WTC11 (cell line): ENCODE measurements around the gene ACTMAP.

Experiments
- ATF2 ChIP-seq: sonication (generic); formaldehyde crosslinking; IDR thresholded peaks from 2 replicates; pipeline ENCODE4 v1.8.1; 2022; ENCODE audit warnings: low read depth, missing genetic modification reagents, borderline replicate concordance
- ATF6 ChIP-seq: sonication (generic); formaldehyde crosslinking; IDR thresholded peaks from 2 replicates; pipeline ENCODE4 v1.8.1; 2023; ENCODE audit warnings: mild to moderate bottlenecking, missing genetic modification reagents
- FOXP1 ChIP-seq: sonication (generic); formaldehyde crosslinking; IDR thresholded peaks from 2 replicates; pipeline ENCODE4 v1.8.0; 2022; ENCODE audit warnings: missing genetic modification reagents, mild to moderate bottlenecking, moderate library complexity, borderline replicate concordance
- SP1 ChIP-seq: sonication (generic); formaldehyde crosslinking; conservative IDR thresholded peaks from 2 replicates; pipeline ENCODE4 v1.8.1; 2022; ENCODE audit warnings: missing genetic modification reagents
- TEAD1 ChIP-seq: sonication (generic); formaldehyde crosslinking; IDR thresholded peaks from 2 replicates; pipeline ENCODE4 v1.8.0; 2022; ENCODE audit warnings: mild to moderate bottlenecking, missing genetic modification reagents
- TEAD4 ChIP-seq: sonication (generic); formaldehyde crosslinking; IDR thresholded peaks from 2 replicates; pipeline ENCODE4 v1.8.0; 2022; ENCODE audit warnings: mild to moderate bottlenecking, missing genetic modification reagents
- USF1 ChIP-seq: sonication (generic); formaldehyde crosslinking; IDR thresholded peaks from 2 replicates; pipeline ENCODE4 v1.8.0; 2022; ENCODE audit warnings: mild to moderate bottlenecking, missing genetic modification reagents
- ZNF121 ChIP-seq: sonication (generic); formaldehyde crosslinking; IDR thresholded peaks from 2 replicates; pipeline ENCODE4 v1.8.0; 2023; ENCODE audit warnings: missing genetic modification reagents
- ZNF263 ChIP-seq: sonication (generic); formaldehyde crosslinking; IDR thresholded peaks from 2 replicates; pipeline ENCODE4 v1.8.1; 2022; ENCODE audit warnings: low read depth, mild to moderate bottlenecking, moderate library complexity, missing genetic modification reagents
- TF ChIP-seq, protein P1 (sequence below): fragments of 200-600 bp; IDR thresholded peaks from 2 replicates; pipeline ENCODE4 v1.8.0; 2022; ENCODE audit warnings: antibody characterized with exemption
- TF ChIP-seq, protein P2 (sequence below): sonication (generic); formaldehyde crosslinking; IDR thresholded peaks from 2 replicates; pipeline ENCODE4 v1.8.0; 2022; ENCODE audit warnings: mild to moderate bottlenecking, missing genetic modification reagents
- TF ChIP-seq, protein P3 (sequence below): sonication (generic); formaldehyde crosslinking; conservative IDR thresholded peaks from 2 replicates; pipeline ENCODE4 v1.8.1; 2023; ENCODE audit warnings: mild to moderate bottlenecking, low read depth, missing genetic modification reagents, moderate library complexity
- TF ChIP-seq, protein P4 (sequence below): sonication (generic); formaldehyde crosslinking; conservative IDR thresholded peaks from 2 replicates; pipeline ENCODE4 v1.8.1; 2022; ENCODE audit warnings: mild to moderate bottlenecking, missing genetic modification reagents

DNA sequence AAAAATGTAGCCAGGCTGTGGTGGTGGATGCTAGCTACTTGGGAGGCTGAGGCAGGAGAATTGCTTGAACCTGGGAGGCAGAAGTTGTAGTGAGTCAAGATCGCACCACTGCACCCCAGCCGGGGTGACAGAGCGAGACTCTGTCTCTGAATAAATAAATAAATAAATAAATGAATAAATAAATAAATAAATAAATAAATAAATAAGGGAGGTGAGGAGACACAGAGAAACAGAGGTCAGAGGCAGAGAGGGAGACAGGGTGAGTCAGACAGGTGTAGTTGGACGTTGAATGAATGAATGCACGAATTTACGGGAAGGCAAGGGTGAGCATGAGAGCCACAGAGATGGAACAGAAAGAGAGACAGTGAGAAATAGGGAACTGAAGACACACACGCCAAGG is 30.9 kb upstream of the ACTMAP start:
- TF ChIP-seq TEAD1 (CRISPR knock-in tag) (no peak), USF1 (CRISPR knock-in tag) (no peak), ZNF263 (CRISPR knock-in tag) (no peak), SP1 (CRISPR knock-in tag) (no peak), ZNF121 (CRISPR knock-in tag) (no peak), TEAD4 (CRISPR knock-in tag) (no peak), ATF2 (CRISPR knock-in tag) (no peak), FOXP1 (CRISPR knock-in tag) (no peak), ATF6 (CRISPR knock-in tag) (no peak)
- TF ChIP-seq, protein P1, sequence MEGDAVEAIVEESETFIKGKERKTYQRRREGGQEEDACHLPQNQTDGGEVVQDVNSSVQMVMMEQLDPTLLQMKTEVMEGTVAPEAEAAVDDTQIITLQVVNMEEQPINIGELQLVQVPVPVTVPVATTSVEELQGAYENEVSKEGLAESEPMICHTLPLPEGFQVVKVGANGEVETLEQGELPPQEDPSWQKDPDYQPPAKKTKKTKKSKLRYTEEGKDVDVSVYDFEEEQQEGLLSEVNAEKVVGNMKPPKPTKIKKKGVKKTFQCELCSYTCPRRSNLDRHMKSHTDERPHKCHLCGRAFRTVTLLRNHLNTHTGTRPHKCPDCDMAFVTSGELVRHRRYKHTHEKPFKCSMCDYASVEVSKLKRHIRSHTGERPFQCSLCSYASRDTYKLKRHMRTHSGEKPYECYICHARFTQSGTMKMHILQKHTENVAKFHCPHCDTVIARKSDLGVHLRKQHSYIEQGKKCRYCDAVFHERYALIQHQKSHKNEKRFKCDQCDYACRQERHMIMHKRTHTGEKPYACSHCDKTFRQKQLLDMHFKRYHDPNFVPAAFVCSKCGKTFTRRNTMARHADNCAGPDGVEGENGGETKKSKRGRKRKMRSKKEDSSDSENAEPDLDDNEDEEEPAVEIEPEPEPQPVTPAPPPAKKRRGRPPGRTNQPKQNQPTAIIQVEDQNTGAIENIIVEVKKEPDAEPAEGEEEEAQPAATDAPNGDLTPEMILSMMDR = no peak
- TF ChIP-seq, protein P2, sequence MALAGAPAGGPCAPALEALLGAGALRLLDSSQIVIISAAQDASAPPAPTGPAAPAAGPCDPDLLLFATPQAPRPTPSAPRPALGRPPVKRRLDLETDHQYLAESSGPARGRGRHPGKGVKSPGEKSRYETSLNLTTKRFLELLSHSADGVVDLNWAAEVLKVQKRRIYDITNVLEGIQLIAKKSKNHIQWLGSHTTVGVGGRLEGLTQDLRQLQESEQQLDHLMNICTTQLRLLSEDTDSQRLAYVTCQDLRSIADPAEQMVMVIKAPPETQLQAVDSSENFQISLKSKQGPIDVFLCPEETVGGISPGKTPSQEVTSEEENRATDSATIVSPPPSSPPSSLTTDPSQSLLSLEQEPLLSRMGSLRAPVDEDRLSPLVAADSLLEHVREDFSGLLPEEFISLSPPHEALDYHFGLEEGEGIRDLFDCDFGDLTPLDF = no peak
- TF ChIP-seq, protein P3, sequence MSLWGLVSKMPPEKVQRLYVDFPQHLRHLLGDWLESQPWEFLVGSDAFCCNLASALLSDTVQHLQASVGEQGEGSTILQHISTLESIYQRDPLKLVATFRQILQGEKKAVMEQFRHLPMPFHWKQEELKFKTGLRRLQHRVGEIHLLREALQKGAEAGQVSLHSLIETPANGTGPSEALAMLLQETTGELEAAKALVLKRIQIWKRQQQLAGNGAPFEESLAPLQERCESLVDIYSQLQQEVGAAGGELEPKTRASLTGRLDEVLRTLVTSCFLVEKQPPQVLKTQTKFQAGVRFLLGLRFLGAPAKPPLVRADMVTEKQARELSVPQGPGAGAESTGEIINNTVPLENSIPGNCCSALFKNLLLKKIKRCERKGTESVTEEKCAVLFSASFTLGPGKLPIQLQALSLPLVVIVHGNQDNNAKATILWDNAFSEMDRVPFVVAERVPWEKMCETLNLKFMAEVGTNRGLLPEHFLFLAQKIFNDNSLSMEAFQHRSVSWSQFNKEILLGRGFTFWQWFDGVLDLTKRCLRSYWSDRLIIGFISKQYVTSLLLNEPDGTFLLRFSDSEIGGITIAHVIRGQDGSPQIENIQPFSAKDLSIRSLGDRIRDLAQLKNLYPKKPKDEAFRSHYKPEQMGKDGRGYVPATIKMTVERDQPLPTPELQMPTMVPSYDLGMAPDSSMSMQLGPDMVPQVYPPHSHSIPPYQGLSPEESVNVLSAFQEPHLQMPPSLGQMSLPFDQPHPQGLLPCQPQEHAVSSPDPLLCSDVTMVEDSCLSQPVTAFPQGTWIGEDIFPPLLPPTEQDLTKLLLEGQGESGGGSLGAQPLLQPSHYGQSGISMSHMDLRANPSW (CRISPR knock-in tag) = no peak
- TF ChIP-seq, protein P4, sequence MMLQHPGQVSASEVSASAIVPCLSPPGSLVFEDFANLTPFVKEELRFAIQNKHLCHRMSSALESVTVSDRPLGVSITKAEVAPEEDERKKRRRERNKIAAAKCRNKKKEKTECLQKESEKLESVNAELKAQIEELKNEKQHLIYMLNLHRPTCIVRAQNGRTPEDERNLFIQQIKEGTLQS (CRISPR knock-in tag) = no peak
